Activated T-helper 1 cell treated with Interleukin-2 at 50 U/mL for 16 hours (primary cell): ENCODE data around the gene SLC10A2.

Experiments
- DNase-seq: peaks from one replicate; pipeline ENCODE4 v3.0.0-alpha.2; 2020; ENCODE audit warnings: low read depth

The SLC10A2 gene

GRCh38 chr13:103046676-103047075, 19.5 kb downstream of the SLC10A2 start:
- no peak for DNase-seq

GRCh38 chr13:103044056-103044455, 22.2 kb downstream of the SLC10A2 start:
- no peak for DNase-seq

DNA sequence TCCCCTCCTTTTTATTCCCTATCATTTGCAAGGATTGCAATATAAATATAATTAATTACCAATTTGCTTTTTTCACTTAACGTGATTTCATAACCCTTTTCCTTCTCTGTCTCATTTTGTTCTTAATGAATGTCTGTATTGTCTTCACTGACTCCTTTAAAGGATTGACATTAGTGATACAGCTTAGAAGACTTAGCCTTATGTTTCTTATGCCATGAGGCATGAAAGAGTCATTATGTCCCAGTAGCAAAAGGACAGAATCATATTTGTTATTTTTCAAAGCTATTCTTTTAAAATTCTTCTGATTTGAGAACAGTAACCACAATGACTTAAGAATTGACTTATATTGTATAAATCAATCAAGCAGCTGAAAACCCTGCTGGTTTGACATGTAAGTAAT, 26.2 kb downstream of the SLC10A2 start:
- no peak for DNase-seq

GRCh38 chr13:103039183-103039582, 27.0 kb downstream of the SLC10A2 start:
- DNase-seq: no peak

GRCh38 chr13:103036268-103036667, 29.9 kb downstream of the SLC10A2 start:
- no peak for DNase-seq

DNA sequence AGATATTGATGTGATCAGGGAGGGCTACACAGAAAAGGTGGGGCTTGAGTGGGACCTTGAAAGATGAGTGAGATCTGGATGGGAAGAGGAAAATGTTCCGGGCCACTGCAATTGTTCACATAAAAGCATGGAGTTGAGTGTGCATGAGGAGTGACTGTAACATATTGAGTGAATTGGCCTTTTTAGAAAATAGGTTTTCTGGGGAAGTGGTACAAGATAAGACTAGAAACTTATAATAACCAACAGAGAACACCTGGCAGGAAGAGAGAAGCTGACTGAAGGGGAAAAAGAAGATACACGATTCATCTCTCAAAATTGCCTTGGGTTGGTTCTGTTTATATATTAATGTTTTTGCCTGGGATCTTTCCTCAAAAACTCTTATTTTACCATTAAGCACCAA, 32.2 kb downstream of the SLC10A2 start:
- no peak for DNase-seq

- no peak for DNase-seq
Measured at GRCh38 chr13:103031332-103031873, 34.8 kb downstream of the SLC10A2 start.

DNA sequence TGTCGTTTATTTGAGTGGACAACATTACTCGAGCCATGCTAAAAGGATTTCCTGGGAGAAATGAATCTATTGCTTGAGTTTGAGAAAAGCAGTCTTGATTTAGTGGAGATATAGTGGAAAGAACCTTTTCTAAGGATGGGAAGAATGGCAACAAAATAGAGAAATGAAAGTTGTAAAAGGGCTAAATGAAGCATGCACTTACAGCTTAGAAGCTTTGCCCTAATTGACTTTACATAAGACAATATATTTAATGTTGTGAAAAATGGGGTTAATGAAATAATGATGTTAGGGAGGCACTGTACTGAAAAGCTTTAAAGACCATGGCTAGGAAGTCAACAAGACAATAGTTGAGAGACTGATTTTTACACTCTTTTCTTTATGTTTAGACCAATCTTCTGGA, 35.4 kb downstream of the SLC10A2 start:
- DNase-seq: no peak

DNA sequence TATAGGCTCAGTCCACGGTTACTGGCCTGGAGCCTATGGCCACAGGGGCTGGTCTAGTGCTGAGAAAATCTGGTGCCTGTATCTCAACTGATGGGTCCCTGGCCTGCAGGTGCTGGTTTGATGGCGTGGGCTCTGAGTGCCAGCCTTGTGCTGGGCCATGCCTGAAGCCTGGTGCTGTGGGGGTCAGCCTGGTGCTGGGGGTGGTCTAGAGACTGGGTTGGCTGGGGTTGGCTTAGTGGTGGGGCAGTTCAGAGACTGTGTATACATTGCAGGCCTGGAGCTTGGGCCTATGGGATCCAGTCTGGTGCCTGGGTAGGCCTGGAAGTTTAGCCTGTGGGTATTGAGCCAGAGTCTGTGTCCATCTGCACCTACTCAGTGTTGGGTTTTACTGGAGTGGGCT, 36.4 kb downstream of the SLC10A2 start:
- DNase-seq: no peak

DNA sequence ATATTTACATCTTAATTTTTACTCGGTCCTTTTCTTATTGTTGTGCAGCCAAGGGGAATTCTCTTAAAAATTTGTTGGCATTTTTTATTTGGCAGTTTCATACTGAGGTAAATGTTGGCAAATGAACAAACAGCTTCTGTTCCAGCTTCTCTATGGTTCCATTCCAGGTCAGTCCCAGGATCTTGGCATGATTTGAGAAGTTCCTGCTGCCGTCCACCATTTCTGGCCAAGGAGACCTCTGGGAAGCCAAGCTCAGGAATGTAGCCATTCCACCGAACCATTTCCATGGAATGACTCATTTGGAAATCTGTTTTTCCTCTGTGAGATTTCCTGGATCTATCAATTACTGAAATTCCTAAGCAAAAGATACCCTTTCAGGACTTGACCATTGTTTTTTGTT, 43.9 kb downstream of the SLC10A2 start:
- DNase-seq: no peak

DNA sequence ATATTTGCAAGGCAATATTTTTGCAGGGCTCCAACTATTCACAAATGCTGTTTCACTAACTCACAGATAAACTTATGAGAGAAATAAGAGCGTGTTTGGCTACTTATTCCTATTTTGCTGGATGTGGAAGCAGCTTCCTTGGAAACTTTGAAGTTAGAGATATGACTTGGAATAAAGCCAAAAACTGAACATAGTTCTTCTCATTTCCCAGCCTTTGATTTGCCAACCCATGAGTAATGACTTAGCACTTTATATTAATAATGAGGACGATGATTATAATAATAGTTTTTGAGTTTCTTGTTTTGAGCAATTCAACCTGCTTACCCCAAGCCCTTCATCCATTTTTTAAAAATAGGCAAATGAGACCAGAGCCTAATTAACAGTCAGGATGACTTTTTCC, 47.7 kb downstream of the SLC10A2 start:
- no peak for DNase-seq

DNA sequence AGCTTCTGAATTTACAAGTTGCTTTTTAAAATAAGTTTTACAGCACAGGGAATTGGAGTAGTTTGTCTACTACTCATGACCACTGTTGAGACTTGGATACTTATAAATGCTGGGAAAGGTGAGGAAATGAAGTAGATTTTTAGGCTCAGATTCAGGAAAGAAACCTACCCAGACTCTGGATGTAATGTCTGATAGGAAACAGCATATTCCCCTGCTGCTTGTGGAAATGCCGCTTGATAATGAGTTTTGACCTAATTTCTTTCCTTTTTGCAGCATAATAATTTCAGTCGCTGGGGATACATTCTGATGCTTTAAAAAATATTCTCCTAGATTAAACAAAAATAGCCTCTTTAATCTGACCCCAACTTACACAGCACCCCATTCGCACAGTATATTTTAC, 53.6 kb downstream of the SLC10A2 start:
- no peak for DNase-seq

DNA sequence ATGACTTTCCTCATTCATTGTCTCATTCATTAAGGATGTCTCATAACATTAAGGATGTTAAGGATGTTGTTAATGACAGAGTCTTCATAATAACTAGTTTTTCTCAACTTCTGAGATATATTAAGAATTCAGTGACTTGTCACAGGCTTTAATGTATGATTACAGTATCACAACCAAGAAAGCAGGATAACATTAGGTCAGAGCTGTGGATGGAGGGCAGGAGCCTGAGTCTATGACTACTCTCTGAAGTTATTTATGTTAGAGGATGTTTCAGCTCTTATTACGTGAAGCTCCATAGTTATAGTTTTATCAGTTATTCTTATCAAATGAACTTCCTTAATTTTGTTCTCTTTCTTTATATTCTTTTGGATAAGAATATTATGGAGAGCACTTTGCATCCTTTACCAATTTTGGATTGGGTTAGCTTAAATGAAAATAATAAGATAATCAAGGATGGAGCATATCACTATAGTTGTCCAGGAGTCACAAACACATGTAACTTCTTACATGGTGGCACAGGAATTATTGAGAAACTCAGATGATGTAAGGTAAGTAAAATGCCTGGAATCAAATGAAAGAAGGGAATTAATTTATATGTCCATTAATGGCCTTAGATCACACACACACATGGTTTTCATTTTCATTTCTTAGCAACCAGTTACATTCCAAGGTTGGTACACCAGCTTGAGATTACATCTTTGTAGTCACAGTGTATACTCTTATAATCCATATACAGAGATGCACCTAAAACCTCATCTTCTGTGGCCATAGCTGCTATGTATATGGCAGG, 57.0 kb downstream of the SLC10A2 start:
- no peak for DNase-seq

- DNase-seq: no peak
Measured at GRCh38 chr13:103007427-103007762, 58.8 kb downstream of the SLC10A2 start.

DNA sequence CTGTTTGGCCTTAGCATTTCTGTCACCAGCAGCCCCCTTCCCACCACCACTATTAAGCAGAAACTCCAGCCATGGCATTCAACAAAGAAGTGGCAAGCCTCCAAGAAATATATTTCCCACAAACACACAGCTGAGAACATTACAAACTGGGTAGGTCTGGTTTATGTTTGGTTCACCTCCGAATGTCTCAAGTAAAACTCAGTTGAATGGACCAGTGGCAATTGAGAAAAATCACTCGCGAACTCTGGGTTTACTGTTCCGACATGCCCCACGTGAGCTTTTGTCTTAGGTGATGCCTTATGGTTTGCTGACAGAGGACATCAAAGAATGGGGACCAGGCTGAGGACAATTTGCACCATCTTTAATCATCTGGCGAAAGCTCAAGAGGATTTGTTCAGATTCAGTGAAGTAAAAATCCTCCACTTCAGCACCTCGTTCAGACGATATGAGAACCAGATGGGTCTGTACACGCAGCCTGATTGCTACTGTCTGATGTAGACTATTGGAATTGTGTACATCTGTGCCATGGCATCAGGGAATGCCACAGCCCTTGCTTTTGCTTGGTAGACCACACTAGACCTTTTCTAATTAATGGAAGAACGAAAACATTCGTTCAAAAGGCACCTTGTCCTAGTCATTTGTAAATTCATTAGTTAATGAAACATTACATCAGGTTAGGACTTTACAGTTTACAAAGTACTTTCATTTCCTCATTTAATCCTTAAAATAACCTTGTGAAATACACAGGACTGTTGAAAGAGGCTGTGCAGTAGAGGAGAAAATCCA, 59.4 kb downstream of the SLC10A2 start:
- DNase-seq: no peak

GRCh38 chr13:103004661-103005345, 61.4 kb downstream of the SLC10A2 start:
- DNase-seq: no peak

DNA sequence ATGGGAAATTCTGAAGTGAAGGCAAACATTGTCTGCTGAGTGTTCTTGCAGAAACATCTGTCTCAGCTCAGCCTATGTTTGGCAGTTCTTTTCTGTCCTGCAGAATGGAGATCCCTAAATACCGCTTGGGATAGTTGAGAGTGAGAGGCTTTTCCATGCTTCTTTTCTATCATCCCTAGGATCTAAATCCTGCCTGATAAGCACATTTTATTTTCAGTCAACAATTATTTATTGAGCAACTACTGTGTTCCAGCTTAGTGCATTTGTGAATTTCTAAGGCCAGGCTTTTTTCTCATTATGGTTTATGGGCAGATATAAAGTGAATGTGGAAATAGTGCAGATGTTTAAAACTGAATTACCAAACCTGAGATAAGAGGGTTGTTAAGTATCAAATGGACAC, 62.6 kb downstream of the SLC10A2 start:
- DNase-seq: no peak

- DNase-seq: no peak
Measured at GRCh38 chr13:103002279-103002678, 63.9 kb downstream of the SLC10A2 start.

DNA sequence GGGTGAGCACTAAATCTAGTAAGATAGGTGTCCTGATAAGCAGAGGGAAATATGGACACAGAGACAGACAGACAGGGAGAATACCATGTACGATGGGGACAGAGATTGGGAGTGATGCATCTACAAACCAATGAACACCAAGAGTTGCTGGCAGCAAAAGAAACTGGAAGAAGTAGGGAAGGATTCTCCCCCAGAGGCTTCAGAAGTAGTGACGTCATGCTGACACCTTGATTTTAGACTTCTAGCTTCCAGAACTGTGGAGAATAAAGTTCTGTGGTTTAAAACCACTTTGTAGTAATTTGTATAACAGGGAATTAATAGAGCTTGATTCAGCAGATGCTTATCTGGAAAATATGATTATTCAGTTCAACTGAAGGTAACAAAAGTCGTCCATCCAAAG, 66.1 kb downstream of the SLC10A2 start:
- no peak for DNase-seq

- DNase-seq: no peak
Measured at GRCh38 chr13:102999499-102999898, 66.7 kb downstream of the SLC10A2 start.
